ENCODE results near the gene ELF1.

The ELF1 gene

GRCh38 chr13:41017159-41017558 lies 2.0 kb downstream of the ELF1 start:
- in situ Hi-C loops (cut with HindIII; ENCODE audit: low sequenced_read_pairs): no loop called here
- H3K4me3 ChIP-seq (ENCODE audit: low read depth, low read length): no peak overlapping the region
- TF ChIP-seq, protein P1, sequence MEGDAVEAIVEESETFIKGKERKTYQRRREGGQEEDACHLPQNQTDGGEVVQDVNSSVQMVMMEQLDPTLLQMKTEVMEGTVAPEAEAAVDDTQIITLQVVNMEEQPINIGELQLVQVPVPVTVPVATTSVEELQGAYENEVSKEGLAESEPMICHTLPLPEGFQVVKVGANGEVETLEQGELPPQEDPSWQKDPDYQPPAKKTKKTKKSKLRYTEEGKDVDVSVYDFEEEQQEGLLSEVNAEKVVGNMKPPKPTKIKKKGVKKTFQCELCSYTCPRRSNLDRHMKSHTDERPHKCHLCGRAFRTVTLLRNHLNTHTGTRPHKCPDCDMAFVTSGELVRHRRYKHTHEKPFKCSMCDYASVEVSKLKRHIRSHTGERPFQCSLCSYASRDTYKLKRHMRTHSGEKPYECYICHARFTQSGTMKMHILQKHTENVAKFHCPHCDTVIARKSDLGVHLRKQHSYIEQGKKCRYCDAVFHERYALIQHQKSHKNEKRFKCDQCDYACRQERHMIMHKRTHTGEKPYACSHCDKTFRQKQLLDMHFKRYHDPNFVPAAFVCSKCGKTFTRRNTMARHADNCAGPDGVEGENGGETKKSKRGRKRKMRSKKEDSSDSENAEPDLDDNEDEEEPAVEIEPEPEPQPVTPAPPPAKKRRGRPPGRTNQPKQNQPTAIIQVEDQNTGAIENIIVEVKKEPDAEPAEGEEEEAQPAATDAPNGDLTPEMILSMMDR (IDR thresholded peaks at IDR 0.05; ENCODE audit: low read depth, low read length): no peak
- DNase-seq (ENCODE audit: low read depth, low spot score): no peak

DNA sequence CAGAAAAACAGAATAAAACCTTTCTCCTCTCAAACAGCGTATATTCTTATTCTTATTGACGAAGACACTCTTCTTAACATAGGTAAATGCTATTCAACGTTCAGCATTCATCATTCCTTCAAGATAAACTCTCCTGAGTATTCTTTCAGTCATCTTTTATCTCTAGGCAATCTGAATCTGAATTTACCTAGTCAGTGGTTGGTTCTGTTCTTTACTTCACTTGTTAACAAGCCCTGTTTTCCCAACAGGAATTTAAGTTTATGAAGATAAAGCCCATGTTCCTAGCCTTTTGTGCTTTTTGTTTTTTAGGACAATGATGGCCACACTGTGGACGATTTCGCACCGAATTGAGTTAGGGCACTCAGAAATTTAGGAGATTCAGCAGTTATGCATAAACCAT lies 3.2 kb downstream of the ELF1 start:
- in situ Hi-C loops (cut with HindIII; ENCODE audit: low sequenced_read_pairs): no loop called here
- no peak overlapping the region for H3K4me3 ChIP-seq (ENCODE audit: low read depth, low read length)
- no peak for DNase-seq (ENCODE audit: low read depth, low spot score)
- TF ChIP-seq, protein P1 (IDR thresholded peaks at IDR 0.05; ENCODE audit: low read depth, low read length): no peak

DNA sequence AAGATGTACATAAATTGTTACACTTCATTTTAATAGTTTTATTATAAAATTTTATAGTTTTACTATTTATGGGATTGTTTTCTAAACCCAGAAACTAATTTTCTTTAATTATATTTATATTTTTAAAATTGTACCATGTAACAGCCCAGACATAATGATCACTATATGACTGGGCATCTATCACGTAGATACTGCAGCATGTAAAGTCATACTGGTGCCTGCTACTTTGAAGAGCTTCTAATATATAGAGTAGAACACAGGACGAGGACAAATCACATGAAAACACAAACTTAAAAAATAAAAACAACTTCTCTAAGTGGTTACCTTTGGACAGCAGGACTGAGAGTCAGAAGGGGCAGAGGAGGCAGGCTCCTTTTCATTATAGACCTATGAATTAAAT lies 5.3 kb downstream of the ELF1 start:
- TF ChIP-seq, protein P1 (IDR thresholded peaks at IDR 0.05; ENCODE audit: low read depth, low read length): no peak
- no peak overlapping the region for H3K4me3 ChIP-seq (ENCODE audit: low read depth, low read length)
- no peak for DNase-seq (ENCODE audit: low read depth, low spot score)
- in situ Hi-C loops (cut with HindIII; ENCODE audit: low sequenced_read_pairs): no loop called here

DNA sequence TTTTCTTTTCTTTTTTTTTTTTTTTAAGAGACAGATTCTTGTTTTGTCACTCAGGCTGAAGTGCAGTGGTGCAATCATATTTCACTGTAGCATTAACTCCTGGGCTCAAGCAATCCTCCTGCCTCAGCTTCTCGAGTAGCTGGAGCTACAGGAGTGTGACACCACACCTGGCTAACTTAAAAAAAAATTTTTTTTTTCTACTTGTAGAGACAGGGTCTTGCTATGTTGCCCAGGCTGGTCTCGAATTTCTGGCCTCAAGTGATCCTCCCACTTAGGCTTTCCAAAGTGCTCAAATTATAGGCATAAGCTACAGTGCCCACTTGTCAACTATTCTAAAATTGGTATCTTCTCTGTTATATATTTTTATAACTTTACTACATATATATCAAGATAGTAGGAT lies 6.6 kb downstream of the ELF1 start:
- TF ChIP-seq, protein P1 (IDR thresholded peaks at IDR 0.05; ENCODE audit: low read depth, low read length): no peak
- no peak overlapping the region for H3K4me3 ChIP-seq (ENCODE audit: low read depth, low read length)
- in situ Hi-C loops (cut with HindIII; ENCODE audit: low sequenced_read_pairs): no loop called here
- no peak for DNase-seq (ENCODE audit: low read depth, low spot score)

DNA sequence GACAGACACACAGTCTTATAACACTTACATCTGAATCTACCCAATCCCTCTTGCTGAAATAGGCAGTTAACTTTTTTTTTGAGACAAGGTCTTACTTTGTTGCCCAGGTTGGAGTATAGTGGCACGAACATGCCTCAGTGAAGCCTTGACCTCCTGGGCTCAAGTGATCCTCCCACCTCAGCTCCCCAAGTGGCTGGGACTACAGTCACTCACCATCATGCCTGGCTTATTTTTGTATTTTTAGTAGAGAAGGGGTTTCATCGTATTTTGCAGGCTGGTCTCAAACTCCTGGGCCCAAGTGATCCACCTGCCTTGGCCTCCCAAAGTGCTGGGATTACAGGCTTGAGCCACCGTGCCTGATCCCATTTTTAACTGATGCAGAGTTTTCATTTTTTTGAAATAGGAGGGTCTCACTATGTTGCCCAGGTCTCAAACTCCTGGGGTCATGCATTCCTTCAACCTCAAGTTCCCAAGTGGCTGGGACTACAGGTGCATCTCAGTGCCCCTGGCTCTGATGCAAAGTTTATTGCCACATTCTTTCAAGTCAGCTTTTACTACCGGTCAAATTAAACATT lies 7.6 kb downstream of the ELF1 start:
- TF ChIP-seq, protein P1 (IDR thresholded peaks at IDR 0.05; ENCODE audit: low read depth, low read length): no peak
- in situ Hi-C loops (cut with HindIII; ENCODE audit: low sequenced_read_pairs): no loop called here
- no peak for DNase-seq (ENCODE audit: low read depth, low spot score)
- H3K4me3 ChIP-seq (ENCODE audit: low read depth, low read length): no peak overlapping the region

DNA sequence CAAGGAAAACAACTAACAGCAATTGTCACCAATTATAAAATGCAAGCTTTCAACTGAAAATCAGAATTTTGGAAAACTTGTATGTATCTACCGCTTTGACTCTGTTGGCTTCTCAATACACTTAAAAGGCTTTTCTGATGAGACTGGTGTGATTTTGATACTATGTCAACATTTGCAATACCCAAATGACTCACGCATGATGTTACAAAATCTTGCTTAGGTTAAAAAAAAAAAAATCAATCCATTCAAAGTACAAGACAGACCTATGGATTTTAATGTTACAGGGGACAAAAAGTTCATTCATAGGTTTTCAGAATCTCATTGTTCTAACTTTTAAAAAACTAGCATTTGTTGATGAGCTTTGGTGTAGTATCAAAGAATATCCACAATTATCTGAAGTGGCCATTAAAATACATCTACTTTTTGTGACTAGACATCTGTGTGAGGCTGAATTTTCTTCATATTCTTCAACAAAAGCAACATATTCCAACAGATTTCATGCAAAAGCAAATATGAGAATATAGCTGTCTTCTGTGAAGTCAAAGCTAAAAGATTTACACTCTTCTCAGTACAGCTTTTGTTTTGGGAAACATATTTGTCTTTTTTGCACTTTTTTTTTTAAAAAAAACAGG lies 10.7 kb downstream of the ELF1 start:
- DNase-seq (ENCODE audit: low read depth, low spot score): peak; percentile 72
- in situ Hi-C loops (cut with HindIII; ENCODE audit: low sequenced_read_pairs): no loop called here
- no peak overlapping the region for H3K4me3 ChIP-seq (ENCODE audit: low read depth, low read length)
- TF ChIP-seq, protein P1 (IDR thresholded peaks at IDR 0.05; ENCODE audit: low read depth, low read length): no peak
